IPS-11a (cell line): ENCODE results near the gene OTOP3.
"Not testable (repeated sequence)": the region's sequence is repeated elsewhere in the genome, so short reads cannot be mapped to it uniquely, and the experiment has no call there.

Source experiments
- H3K4me3 ChIP-seq: one replicate; pipeline ENCODE4 v1.5.1; 2013; ENCODE audit warnings: low read depth, low read length, control low read depth

Gene OTOP3, protein sequence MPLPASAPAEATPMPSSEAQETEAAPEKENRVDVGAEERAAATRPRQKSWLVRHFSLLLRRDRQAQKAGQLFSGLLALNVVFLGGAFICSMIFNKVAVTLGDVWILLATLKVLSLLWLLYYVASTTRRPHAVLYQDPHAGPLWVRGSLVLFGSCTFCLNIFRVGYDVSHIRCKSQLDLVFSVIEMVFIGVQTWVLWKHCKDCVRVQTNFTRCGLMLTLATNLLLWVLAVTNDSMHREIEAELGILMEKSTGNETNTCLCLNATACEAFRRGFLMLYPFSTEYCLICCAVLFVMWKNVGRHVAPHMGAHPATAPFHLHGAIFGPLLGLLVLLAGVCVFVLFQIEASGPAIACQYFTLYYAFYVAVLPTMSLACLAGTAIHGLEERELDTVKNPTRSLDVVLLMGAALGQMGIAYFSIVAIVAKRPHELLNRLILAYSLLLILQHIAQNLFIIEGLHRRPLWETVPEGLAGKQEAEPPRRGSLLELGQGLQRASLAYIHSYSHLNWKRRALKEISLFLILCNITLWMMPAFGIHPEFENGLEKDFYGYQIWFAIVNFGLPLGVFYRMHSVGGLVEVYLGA

DNA sequence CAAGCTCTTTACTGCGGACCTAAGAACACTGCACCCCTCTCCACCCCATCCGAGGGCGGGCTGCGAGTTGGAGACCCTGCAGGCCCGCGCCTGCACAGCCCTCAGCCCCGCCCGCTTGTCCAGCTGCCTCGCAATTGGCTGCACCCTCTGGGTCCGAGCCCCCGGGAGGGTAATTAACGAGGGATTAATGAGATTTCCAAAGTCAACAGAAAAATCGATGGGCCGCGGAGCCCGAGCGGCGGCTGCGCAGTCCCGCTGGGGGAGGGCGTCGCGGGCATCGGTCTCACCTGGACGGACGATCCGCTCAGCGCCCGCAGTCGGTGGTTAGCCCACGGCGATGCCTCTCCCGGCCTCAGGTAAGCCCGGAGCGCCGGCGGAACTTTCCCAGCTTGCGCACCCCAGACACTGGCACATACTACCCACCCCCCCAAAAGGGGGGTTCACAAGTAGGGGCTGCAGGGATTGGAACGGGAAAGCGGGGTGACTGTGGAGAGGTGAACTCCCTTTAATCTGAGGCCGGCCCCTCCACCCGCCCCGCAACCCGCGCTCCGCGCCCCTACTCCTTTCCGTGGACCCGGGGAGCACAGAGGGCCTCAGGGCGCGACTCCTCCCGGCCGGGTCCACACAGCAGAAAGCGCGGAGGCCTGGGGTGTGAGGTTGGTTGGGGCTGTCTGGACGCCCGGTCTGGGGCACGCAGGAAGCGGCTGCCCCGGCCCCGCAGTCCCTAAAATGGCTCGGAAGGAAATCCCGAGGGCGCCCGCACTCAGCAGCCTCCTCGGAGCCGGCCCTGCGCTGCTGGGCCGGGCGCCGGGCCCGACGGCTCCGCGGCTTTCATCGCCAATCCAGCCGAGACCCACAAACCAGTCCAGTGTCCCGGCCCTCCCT is at the start of gene OTOP3:
OTOP3 (plus strand) TSS at position 314 of the 885 bp plus-strand sequence; CDS start at position 338, 24 bp downstream.
- H3K4me3 ChIP-seq: no peak within 1 kb of the TSS

DNA sequence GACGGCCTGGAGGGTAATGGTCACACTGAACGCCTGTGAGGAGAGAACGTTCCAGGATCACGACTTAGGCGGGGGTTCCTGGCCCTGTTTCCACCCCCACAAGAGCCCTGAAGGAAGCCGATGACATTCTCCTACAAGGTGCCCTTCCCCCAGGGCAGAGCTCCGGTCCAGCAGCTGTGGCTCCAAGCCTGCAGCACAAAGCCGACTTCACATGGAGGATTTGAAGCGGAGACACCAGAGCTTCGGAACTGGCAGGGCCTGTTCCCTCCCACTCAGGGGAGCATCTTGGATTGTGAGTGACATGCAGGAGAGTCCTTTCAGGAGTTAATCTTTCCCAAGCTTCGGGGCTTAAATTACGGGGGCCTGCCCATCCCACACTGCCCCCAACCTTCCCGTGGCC is 47.2 kb upstream of the OTOP3 start:
- no peak overlapping the region for H3K4me3 ChIP-seq

DNA sequence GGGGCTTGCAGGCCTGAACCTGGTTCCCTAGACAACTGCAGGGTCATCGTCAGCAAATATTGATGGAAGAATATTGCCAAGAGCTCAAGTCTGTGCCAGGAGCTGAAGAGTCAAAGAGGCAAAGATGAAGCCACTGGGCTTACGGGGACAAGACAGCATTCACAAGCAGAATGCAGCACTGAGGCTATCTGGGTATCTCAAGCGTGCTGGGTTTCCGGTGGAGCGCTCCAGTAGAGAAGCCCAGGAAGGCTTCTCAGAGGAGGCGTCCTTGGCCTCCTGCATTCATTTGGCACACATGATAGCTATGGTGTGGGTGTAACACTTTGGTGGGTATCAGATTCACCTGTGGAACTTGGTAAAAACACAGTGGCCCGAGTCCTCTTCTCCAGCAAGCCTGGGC is 45.1 kb upstream of the OTOP3 start:
- H3K4me3 ChIP-seq: no peak overlapping the region

DNA sequence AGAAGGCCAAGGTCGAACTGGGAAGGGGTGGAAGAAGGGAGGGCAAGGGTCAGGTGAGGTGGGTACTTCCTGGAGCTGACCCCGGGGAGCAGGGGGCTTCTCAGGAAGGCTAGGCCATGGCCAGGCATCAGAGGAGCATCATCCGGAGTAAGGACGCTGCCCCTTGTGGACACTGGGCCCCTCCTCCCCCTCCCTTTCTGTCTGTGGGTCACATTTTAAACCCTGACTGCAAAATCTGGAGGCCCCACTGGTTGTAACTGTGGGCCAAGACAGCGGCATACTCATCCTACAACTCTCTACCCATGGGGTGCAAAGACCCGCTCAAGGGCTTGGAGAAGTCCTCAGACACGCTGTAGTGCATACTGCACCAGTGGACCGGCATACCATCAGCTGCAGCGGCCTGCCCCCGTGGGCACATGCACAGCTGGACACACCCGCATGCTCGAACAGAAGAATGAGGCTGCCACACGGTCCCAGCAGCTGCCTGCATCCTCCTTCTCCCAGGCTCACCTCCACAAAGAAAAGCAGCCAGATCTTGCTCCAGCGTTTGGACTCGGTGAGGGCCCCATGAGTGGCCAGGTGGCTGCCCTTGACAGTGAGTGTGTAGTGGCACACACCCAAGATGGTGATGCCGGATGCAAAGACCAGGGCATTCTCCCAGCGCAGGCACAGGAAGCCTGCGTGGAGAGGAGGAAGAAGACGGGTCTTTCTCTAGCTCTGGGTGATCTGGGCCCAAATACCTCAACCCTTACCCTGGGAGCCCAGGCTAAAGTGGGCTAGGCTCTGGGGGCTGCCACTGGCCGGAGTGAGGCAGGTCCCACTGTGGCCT is 43.5 kb upstream of the OTOP3 start:
- H3K4me3 ChIP-seq: no peak overlapping the region

DNA sequence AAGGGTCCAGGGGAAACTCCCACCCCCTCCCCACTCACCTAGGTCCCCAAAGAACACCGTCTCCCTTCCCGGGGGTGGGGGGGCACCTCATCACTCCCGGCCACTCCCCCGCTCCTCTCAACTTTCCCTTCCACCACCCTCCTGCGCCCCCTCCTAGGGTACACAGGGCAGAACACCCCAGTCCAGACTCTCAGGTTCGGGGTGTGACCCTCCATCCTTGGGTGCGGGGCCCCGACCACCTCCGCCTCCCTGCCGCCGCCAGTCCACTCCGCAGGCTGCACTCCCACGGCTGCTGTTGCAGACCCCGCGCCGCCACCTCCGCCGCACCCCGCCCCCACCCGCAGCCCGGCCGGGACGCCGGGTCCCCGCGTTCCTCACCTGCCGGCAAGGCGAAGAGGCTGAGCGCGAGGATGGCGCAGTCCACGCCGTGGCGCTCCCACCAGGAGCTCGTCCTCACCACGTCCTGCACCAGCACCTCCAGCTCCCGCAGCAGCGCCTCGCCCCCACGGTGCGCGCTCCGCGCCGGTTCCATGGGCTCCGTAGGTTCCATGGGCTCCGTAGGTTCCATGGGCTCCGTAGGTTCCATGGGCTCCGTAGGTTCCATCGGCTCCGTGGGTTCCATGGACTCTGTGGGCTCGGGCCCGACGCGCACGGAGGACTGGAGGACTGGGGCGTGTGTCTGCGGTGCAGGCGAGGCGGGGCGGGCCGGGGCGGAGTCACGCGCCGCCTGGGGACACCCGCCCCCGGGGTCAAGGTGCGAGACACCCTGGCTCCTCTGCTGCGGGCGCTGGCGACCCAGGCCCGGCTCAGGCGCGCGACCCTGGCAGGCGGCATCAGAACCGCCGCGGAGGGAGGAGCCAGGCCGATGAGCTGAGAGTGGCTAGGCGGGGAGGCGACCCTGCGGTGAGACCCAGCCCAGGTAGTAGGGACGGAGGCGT is 42.5 kb upstream of the OTOP3 start, which contains the start of gene FADS6:
FADS6 (minus strand) TSS at position 660 of the 938 bp plus-strand sequence; CDS start at position 622, 38 bp downstream.
- H3K4me3 ChIP-seq: peak within 1 kb of the TSS; percentile 53

DNA sequence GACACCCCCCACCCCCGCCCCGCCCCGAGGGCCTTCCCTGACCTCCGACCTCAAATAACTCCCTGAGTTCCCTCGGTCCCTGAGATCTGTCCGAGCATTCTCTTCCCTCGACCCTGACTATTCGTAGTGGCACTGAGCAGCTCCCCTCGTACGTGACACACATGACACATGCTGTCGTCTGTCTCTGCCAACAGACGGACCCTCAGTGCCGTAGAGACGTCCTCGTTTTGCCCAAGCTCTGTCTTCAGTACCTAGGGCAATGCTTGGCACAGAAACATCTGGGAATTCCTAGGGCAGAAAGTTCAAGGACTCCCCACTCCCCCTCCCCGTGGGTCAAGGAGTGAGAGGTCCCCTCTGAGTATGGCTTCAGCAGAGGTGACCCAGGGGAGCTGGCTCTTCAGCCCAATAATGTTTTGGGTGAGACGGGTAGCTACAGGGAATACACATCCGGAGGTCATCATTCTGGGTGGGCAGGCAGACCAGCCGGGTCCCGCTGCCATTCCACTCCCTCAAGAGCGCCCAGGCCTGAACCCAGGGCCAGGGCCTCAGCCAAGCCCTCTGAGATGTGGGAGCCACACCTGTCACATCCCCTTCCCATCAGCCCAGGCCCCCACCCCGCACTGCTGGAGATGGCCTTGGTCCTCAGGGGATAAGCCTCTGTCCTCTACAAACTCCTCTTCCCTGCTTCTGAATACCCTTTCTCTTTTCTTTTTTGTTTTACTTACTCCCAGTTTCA is 41.6 kb upstream of the OTOP3 start:
- H3K4me3 ChIP-seq: peak overlapping the region; percentile 53

DNA sequence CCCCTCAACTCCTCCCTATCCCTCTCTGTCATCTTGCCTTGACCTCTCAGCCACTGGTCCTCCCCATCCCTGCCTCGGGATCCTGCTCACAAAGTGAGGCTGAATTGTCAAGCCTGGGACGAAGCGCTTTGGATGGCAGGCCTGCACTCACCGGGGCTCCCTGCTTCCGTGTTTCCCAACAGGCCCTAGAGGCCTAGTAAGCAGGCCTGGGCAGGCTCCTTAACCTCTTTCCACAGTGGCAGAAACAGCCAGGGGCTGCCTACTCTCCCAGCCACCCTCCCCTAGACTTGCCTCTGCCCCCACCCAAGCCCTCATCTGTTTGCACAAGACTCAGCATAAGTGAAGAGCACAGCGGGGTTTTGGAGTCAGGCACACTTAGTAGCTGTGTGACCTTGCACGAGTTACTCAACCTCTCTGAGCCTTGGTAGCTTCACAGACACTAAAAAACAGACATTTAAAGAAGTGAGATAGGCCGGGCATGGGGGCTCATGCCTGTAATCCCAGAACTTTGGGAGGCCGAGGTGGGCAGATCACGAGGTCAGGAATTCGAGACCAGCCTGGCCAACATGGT is 37.2 kb upstream of the OTOP3 start:
- H3K4me3 ChIP-seq: no peak overlapping the region

DNA sequence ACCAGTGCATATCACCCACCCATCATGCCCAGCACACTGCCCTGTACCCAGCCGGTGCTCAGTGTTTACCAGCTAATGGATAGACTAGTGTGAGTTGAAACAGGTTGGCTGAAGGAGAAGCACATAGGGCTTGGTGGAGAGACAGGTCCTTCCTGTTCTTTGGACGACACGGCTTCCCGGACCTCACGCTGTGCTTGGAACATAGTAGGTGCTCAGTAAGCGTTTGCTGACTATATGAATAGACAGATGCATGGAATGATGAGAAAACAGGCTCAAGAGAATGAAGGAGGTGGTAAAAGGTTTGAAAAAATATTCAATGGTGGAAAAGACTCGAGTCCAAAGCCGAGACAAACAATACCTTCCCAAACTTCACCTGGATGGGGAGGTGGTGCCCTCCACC is 35.5 kb upstream of the OTOP3 start:
- no peak overlapping the region for H3K4me3 ChIP-seq

DNA sequence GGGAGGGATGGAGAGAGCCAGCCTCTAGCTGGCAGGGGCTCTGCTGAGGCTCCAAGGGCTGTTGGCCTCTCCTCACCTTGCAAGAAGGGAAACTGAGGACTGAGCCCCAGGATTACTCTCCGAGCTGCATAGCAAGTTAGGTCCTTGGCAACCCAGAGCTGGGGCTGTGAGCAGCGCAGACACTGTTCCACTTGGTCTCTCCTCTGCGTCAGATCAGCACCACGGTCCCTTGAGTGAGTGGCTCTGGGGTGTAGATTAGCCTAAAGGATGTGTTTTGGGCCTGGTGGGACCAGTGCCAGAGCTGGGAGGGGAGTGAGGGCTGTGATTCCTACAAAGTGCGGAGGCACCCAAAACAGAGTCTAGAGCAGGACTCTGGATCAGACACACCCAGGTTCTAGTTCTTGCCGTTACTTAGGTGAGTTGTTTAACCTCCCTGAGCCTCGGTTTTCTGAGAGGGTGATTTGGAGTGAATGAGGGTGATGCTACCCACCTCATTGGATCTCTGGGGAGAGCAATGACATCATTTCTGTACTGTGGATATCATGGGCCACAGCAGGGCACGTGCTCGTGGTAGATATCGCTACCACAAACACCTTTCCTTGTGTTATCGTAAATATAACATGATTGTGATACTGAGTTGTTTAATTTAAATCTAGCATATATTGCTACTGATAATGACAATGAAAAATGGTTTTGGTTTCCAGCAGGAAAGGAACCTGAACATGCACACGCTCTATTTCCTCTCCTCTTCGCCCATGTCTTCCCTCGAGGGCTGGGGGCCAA is 34.2 kb upstream of the OTOP3 start:
- H3K4me3 ChIP-seq: no peak overlapping the region

DNA sequence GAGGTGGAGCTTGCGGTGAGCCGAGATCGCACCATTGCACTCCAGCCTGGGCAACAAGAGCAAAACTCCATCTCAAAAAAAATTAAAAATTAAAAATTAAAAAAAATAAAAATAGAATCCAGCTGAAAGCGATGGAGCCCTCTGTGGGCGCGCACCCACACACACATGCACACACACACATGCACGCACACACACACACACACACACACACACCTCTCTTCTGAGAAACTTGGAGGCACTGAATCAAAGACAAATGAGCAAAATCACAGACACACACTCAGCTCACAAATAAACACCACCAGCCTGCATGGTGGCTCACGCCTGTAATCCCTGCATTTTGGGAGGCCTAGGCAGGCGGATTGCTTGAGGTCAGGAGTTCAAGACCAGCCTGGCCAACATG is 32.7 kb upstream of the OTOP3 start:
- H3K4me3 ChIP-seq: no peak overlapping the region

DNA sequence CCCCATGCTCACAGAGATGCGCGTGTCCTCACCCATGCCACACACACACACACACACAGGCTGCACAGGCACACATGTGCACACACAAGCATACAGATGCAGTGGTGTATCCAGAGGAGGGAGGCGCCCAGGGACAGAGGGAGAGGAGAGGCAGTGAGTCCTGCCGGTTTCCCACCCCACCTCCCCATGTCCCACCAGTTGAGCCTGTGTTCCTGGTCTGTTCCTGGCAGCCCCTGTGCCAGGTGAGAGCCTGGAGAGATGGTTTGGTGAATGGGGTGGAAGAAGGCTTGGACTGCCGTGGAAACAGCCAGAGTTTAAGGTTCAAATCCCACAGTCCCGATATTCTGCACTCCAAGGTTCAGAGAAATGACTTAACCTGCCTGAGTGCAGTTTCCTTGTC is 32.0 kb upstream of the OTOP3 start:
- H3K4me3 ChIP-seq: no peak overlapping the region

DNA sequence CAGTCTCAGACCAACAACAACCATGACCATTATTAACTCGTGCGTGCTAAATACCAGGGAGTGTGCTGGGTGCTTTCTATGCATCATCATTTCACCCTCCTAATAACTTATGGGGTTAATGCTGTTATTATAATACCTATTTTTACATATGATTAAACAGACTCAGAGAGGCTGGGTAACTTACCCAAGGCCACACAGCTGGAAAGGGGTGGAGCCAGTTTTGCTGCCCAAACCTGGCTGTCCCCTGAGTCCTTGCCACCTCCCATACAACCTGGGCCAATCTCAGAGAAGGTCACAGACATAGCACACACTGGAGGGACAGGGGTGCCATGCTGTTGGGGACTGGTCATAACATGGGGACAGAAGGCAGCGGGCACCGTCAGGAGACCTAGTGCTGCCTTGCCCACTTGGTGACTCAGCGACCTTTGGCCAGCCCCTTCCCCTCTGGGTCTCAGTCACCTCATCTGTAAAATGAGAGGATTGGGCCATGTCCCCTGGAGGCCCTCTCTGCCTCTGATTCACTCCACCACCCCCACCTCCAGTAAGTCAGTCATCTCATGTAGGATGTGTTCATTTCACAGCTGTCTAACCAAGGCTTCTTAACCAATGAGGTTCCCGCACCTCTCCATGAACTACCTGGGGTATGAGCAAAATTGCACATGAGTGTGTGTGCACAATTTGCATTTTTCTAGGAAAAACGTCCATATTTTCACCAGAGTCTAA is 30.9 kb upstream of the OTOP3 start:
- no peak overlapping the region for H3K4me3 ChIP-seq

DNA sequence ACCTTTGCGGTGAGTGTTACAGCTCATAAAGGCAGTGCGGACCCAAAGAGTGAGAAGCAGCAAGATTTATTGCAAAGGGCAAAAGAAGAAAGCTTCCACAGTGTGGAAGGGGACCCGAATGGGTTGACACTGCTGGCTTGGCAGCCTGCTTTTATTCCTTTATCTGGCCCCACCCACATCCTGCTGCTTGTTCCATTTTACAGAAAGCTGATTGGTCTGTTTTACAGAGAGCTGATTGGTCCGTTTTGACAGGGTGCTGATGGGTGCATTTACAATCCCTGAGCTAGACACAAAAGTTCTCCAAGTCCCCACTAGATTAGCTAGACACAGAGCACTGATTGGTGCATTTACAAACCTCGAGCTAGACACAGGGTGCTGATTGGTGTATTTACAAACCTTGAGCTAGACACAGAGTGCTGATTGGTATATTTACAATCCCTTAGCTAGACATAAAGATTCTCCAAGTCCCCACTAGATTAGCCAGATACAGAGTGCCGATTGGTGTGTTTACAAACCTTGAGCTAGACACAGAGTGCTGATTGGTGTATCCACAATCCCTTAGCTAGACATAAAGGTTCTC is 29.4 kb upstream of the OTOP3 start:
- H3K4me3 ChIP-seq: not testable (repeated sequence)

DNA sequence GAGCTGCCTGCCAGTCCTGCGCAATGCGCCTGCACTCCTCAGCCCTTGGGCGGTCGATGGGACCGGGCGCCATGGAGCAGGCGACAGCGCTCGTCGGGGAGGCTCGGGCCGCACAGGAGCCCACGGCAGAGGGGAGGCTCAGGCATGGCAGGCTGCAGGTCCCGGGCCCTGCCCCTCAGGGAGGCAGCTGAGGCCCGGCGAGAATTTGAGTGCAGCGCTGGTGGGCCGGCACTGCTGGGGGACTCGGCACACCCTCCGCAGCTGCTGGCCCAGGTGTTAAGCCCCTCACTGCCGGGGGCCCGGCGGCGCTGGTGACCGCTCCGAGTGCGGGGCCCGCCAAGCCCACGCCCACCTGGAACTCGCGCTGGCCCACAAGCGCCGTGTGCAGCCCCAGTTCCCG is 28.7 kb upstream of the OTOP3 start:
- H3K4me3 ChIP-seq: no peak overlapping the region

DNA sequence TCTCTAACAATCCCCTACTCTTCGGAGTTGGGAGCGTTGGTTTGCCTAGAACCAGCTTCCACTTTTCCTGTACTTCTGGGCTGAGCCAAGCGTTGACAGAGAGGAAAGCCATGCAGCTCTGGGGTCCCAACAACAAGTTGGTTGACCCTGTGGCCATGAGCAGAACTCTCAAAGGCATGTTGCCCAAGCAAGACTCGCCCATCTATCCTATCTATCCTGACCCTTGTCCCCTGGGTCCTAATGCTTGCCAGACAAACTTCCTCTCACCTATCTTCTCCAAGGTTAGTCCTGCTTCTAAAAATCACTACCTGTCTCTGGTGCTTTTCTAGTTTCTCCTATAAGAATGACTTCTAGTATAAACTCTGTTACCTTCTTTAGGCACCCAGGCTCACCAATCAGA is 26.6 kb upstream of the OTOP3 start:
- H3K4me3 ChIP-seq: not testable (repeated sequence)

DNA sequence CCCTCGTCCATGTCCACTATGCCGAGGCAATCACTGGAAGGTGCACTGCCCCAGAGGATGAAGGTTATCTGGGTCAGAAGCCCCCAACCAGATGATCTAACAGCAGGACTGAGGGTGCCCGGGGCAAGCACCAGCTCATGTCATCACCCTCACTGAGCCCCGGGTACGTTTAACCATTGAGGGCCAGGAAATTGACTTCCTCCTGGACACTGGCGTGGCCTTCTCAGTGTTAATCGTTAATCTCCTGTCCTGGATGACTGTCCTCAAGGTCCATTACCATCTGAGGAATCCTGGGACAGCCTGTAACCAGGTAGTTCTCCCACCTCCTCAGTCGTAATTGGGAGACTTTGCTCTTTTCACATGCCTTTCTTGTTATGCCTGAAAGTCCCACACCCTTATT is 24.3 kb upstream of the OTOP3 start:
- H3K4me3 ChIP-seq: not testable (repeated sequence)
